LNCAP (cell line): Measurements from ENCODE around the gene AEBP1.

Source experiments
- TF ChIP-seq, protein P1 (sequence below): fragments of 450-650 bp; IDR thresholded peaks from 2 replicates; pipeline ENCODE4 v1.5.1; 2017; ENCODE audit warnings: mild to moderate bottlenecking

Gene AEBP1

DNA sequence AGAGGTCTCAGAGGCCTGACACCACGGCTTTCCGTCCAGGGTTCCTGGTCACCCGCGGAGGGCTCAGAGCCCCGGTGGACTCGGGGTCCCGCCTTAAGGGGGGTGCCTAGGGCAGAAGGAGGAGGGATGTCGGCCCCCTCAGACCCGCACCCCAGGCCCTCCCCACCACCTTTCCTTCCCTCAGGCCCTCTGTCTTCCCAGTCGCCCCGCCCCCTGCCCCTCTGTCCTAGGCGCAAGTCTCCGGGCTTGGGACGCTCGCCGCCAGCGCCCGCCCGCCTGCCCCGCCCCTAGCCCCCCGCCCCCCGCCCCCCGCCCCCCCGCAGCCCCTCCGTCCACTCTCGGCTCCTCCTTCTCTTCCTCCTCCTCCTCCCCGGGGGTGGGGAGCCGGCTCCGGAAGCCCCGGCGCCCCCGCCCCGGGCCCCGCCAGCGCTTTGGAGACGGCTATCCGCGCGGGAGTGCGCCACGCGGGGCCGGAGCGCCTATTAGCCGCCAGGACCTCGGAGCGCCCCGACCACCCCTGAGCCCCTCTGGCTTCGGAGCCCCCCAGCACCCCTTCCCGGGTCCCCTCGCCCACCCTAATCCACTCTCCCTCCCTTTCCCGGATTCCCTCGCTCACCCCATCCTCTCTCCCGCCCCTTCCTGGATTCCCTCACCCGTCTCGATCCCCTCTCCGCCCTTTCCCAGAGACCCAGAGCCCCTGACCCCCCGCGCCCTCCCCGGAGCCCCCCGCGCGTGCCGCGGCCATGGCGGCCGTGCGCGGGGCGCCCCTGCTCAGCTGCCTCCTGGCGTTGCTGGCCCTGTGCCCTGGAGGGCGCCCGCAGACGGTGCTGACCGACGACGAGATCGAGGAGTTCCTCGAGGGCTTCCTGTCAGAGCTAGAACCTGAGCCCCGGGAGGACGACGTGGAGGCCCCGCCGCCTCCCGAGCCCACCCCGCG, at the start of gene AEBP1:
Gene AEBP1, plus strand, starts transcription at position 423 of the 937 bp plus-strand sequence. Its CDS starts 321 bp downstream, at position 744.
- TF ChIP-seq, protein P1, sequence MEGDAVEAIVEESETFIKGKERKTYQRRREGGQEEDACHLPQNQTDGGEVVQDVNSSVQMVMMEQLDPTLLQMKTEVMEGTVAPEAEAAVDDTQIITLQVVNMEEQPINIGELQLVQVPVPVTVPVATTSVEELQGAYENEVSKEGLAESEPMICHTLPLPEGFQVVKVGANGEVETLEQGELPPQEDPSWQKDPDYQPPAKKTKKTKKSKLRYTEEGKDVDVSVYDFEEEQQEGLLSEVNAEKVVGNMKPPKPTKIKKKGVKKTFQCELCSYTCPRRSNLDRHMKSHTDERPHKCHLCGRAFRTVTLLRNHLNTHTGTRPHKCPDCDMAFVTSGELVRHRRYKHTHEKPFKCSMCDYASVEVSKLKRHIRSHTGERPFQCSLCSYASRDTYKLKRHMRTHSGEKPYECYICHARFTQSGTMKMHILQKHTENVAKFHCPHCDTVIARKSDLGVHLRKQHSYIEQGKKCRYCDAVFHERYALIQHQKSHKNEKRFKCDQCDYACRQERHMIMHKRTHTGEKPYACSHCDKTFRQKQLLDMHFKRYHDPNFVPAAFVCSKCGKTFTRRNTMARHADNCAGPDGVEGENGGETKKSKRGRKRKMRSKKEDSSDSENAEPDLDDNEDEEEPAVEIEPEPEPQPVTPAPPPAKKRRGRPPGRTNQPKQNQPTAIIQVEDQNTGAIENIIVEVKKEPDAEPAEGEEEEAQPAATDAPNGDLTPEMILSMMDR = no peak

DNA sequence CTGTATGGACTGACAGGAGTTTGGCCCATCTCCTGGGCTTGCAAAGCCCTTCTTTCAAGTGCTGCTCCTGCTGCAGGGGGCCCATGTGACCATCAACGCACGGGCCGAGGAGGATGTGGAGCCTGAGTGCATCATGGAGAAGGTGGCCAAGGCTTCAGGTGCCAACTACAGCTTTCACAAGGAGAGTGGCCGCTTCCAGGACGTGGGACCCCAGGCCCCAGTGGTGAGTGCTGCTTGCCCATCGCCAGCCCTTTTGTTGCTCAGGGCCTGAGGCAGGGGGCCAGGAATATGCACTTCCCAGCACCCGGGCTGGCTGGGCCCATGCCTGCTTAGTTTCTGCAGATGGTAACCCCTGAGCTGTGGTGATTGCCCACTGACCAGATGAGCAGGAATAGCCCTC, 47.5 kb upstream of the AEBP1 start:
- TF ChIP-seq, protein P1 = no peak

DNA sequence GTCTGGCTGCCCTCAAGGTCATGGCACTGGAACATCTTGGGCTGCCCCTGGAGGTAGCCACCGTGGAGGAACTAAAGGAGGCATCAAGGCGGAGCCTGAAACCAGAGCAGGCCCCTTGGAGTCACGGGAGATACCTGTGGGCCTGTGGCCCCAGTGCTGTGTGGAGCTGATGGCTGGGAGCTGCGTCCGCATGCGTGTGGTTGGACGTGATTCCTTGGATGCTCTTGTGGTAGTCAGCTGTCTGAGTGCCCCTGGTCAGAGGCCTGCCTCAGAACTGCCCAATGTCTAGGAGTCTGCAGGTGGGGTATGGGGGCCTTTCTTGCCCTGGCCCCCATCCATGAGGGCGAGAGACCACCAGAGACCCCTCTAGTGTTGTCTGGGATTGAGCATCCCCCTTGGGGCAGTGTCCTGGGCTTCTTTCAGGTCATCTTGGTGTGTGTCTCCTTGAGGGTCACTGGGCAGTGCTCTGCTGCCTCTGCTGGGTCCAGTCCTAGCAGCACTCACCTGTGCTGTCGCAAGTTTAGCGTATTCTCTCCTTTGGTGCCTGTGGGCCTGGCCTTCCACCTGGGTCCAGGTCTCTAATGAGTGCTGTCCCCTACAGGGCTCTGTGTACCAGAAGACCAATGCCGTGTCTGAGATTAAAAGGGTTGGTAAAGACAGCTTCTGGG, 46.8 kb upstream of the AEBP1 start:
- TF ChIP-seq, protein P1 = no peak

DNA sequence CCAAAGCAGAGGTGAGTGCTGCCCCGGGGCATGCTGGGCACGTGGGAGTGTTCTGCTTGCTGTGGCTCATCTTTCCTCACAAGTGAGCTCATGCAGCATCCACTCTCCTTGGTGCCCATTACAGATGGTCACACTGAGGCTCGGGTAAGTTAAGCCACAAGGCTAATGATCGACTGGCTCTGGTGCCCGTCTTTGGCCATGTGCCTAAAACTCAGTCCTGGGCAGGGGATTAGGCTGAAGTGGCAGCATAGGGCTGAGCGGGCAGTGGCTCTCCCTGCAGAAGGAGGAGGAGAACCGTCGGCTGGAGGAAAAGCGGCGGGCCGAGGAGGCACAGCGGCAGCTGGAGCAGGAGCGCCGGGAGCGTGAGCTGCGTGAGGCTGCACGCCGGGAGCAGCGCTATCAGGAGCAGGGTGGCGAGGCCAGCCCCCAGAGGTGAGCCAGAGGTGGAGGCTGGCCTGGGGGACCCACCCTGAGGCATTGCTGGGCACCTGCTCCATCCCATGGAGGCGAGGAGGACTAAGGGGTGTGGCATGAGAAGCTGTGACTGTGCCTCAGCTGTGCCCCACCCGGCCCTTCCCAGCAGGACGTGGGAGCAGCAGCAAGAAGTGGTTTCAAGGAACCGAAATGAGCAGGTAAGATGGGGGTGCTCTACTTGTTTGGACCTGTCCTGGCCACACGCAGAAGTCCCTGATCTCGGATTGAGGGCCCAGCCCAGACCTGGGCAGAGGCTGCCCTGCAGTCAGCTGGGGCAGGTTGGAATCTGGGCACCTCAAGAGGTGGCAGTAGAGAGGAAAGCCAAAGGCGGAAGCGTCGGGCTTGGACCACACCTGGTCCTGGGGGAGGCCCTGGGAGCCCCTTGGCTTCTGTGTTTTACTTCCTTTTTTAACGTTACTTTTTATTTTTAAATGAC, 46.0 kb upstream of the AEBP1 start:
- TF ChIP-seq, protein P1 = no peak

DNA sequence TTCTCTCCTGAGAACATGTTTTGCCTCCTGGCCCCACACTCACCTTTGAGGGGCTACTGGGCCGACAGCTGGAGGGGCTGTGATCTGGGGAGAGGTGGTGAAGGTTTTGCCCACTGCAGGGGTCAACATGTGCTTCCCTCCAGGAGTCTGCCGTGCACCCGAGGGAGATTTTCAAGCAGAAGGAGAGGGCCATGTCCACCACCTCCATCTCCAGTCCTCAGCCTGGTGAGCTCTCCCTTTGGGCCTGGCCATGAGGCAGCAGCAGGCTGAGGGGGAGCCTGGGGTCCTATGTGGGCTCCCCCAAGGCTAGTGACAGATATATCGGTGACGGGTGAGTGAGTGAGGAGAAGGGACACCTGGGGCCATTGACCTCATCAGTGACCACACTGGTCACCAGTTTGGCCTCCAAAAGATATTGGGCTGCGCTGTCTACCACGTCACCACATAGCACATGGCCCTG, 45.4 kb upstream of the AEBP1 start:
- TF ChIP-seq, protein P1 = no peak

DNA sequence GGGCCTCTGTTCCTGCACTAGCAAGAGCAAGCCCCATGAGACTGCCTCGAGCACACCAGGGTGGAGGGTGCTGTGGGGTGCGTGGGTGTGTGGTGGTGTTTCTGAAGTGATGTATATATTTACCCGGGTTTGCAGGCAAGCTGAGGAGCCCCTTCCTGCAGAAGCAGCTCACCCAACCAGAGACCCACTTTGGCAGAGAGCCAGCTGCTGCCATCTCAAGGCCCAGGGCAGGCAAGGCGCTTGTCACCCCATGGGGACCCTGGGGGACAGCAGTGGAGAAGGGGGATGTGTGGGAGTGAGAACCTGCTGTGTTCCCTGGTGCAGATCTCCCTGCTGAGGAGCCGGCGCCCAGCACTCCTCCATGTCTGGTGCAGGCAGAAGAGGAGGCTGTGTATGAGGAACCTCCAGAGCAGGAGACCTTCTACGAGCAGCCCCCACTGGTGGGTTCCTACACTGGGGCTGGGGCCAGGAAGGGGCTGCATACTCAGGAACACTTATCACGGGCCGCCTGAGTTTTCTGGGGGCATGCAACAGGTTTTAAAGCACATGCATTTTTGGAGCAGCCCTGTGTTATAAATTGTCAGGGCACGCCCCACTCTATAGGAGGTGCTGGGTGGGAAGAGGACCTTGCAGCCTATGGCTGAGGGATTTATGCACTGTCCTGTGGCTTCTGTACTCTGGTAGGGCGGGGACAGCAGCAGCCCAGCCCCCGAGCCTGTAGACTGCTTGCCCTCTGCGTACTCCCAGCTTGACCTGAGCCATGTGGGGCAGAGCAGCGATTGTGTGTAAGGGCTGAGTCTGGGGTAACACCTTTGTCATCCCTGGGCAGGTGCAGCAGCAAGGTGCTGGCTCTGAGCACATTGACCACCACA, 44.7 kb upstream of the AEBP1 start:
- TF ChIP-seq, protein P1 = no peak
